ENCODE measurements around the gene FEN1.

DNA sequence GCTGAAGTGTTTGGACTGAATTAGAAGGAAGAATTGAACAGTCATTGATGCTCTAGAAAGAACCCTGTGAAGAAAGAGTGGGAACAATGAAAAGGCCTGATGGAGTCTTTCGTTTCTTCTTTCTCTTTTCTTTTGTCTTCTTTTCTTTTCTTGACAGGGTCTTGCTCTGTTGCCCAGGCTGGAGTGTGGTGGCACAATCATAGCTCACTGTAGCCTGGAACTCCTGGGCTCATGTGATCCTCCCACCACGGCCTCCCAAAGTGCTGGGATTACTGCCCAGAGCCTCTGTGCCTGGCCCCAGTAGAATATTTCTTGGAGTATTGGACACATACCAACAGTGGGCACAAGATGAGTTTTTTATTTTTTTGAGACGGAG lies 1.1 kb downstream of the FEN1 start:
- TF ChIP-seq, protein P1, sequence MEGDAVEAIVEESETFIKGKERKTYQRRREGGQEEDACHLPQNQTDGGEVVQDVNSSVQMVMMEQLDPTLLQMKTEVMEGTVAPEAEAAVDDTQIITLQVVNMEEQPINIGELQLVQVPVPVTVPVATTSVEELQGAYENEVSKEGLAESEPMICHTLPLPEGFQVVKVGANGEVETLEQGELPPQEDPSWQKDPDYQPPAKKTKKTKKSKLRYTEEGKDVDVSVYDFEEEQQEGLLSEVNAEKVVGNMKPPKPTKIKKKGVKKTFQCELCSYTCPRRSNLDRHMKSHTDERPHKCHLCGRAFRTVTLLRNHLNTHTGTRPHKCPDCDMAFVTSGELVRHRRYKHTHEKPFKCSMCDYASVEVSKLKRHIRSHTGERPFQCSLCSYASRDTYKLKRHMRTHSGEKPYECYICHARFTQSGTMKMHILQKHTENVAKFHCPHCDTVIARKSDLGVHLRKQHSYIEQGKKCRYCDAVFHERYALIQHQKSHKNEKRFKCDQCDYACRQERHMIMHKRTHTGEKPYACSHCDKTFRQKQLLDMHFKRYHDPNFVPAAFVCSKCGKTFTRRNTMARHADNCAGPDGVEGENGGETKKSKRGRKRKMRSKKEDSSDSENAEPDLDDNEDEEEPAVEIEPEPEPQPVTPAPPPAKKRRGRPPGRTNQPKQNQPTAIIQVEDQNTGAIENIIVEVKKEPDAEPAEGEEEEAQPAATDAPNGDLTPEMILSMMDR (IDR thresholded peaks at IDR 0.05), result no peak
- TF ChIP-seq EP300 (IDR thresholded peaks at IDR 0.05) (no peak), POLR2A (IDR thresholded peaks at IDR 0.05) (no peak)
